AG04449 (cell line): ENCODE results near the gene SCRN2.
A peak's percentile ranks its signal among the peaks of the same experiment; 100 is the strongest.

Source experiments
- CTCF ChIA-PET: fragments of 350-600 bp; formaldehyde crosslinking; extraction: SDS; loops from one replicate; lab custom pipeline; 2021; ENCODE audit warnings: antibody characterized with exemption; lab: Yijun Ruan, JAX
- POLR2A ChIA-PET: fragments of 400-600, 350-600 bp; formaldehyde crosslinking; extraction: SDS; loops from one replicate; lab custom pipeline; 2020; ENCODE audit warnings: antibody characterized with exemption, inconsistent platforms; lab: Yijun Ruan, JAX
- DNase-seq: peaks from one replicate; pipeline ENCODE4 v3.0.0-alpha.2; 2010; ENCODE audit warnings: low read depth, low spot score
- H3K4me3 ChIP-seq: 2 replicates; pipeline ENCODE4 v1.5.1; 2011; ENCODE audit warnings: low read depth, mild to moderate bottlenecking, control low read depth, low read length
- TF ChIP-seq, protein P1 (sequence below): IDR thresholded peaks from one replicate; pipeline ENCODE4 v1.5.1; 2011; ENCODE audit warnings: mild to moderate bottlenecking, moderate library complexity, low read length, control low read depth, inconsistent platforms; ENCODE audit not compliant: insufficient read depth; ENCODE audit errors: missing control alignments

Gene SCRN2

DNA sequence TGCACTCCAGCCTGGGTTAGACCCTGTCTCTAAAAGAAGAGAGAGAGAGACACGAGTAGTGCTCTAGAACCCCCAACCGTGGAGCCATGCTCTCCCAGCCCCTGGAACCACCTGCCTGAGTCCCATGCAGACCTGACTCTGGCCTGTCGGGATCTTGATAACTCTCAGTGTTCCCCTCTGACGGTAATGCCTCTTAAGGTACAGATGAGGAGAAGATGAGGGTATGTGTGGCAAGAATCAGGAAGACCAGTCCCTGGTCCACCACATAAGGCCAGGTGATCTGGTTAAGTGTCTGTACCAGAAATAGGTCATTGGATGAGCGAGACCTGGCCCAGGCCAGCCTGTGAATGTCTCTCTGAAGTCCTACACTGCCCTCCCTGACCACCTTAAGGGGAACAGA, 37.9 kb downstream of the SCRN2 start:
- no peak for DNase-seq
- ChIA-PET POLR2A (no interaction called here), CTCF (interaction anchor here (1.9 to 3.4 kb wide), 4 partner anchors 9 to 106 kb away, joined by 5 to 16 read pairs (median 6); no protein-coding TSS in a partner anchor)
- no peak overlapping the region for H3K4me3 ChIP-seq
- TF ChIP-seq, protein P1, sequence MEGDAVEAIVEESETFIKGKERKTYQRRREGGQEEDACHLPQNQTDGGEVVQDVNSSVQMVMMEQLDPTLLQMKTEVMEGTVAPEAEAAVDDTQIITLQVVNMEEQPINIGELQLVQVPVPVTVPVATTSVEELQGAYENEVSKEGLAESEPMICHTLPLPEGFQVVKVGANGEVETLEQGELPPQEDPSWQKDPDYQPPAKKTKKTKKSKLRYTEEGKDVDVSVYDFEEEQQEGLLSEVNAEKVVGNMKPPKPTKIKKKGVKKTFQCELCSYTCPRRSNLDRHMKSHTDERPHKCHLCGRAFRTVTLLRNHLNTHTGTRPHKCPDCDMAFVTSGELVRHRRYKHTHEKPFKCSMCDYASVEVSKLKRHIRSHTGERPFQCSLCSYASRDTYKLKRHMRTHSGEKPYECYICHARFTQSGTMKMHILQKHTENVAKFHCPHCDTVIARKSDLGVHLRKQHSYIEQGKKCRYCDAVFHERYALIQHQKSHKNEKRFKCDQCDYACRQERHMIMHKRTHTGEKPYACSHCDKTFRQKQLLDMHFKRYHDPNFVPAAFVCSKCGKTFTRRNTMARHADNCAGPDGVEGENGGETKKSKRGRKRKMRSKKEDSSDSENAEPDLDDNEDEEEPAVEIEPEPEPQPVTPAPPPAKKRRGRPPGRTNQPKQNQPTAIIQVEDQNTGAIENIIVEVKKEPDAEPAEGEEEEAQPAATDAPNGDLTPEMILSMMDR: no peak

DNA sequence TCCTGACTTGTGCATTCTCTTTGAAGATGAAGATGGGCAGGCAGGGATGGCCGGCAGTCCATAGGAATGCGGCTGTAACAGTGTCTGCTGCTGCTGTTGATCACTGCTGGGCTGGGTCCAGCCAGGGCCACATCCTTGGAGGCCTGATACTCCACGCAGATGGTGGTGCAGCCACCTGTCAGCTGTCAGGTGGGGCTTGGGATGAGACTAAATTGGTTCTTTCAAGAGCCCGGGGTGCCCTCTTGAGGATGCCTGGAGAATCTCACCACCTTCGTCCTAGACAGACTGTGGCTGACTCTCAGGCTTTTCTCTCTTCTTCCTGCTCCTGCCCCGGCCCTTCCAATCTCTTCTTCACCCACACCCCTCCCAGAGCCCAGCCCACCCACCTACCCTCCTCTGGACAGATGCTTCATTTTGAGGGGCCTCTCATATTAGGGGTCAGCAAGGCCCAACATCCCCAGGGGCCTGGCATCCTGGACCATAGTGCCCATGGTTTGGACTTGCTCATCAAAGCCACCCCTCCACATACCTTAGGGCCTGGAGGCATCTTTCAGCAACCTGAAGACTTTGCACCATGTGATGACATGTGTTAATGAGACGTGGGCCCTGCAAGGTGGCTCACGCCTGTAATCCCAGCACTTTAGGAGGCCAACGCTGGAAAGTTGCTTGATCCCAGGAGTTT, 38.6 kb downstream of the SCRN2 start:
- CTCF ChIA-PET: interaction anchor here (0.7 to 3.4 kb wide), 17 partner anchors 8 to 136 kb away, joined by 3 to 16 read pairs (median 5); no protein-coding TSS in a partner anchor
- H3K4me3 ChIP-seq: no peak overlapping the region
- POLR2A ChIA-PET: no interaction called here
- DNase-seq: no peak
- TF ChIP-seq, protein P1: peak; percentile 69

DNA sequence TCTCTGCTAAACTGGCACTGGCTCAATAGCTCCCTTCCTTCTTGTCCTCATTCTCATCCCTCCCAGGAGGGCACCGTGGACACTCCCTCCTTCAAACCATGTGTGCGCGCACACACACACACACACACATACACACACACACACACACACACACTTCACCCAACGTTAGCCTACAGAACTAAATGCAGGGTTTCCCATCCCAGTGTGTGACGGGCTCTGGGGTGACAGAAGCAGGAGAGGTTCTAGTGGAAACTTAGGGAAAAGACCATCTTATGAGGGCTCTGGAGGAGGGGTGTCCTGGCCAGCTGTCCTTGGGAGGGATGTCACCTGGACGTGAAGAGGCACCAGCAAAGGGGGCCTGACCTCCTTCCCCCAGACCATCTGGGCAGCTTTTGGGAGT, 39.2 kb downstream of the SCRN2 start:
- ChIA-PET CTCF (interaction anchor here (0.7 to 3.4 kb wide), 17 partner anchors 9 to 136 kb away, joined by 3 to 16 read pairs (median 5); no protein-coding TSS in a partner anchor), POLR2A (no interaction called here)
- no peak overlapping the region for H3K4me3 ChIP-seq
- no peak for DNase-seq
- TF ChIP-seq, protein P1: no peak

DNA sequence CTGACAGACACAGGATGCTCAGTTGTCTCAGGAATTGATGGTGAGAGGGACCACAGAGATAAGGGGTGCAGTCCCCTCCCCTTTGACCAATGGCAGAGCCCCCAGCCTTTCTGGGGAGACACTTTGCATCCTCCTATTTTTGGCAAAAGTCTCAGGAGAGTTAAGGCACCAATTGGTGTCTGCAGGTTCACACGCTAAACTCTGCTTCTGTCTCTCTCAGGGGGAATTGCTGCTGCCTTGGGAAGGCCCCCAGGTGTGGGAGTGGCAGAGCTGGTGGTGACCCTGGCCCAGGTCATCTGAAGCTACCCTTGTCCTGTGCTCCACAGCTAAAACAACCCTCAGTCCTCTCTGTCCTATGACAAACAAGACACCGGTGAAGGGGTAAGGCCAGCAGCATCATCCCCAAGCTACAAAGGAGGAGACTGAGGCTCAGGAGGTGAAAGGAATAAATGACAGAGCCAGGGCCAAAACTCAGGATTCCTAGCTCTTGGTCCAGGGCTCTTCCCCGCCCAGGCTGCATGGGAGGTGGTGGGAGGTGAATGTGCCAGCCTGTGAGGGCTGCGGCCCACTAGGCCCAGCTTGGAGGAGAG, 39.8 kb downstream of the SCRN2 start:
- ChIA-PET CTCF (interaction anchor here (0.7 to 3.4 kb wide), 16 partner anchors 9 to 135 kb away, joined by 3 to 16 read pairs (median 4); no protein-coding TSS in a partner anchor), POLR2A (interaction anchor here (0.6 kb wide), 1 partner anchor 156 kb away, joined by 3 read pairs; no protein-coding TSS in a partner anchor)
- no peak for DNase-seq
- H3K4me3 ChIP-seq: no peak overlapping the region
- TF ChIP-seq, protein P1: no peak

DNA sequence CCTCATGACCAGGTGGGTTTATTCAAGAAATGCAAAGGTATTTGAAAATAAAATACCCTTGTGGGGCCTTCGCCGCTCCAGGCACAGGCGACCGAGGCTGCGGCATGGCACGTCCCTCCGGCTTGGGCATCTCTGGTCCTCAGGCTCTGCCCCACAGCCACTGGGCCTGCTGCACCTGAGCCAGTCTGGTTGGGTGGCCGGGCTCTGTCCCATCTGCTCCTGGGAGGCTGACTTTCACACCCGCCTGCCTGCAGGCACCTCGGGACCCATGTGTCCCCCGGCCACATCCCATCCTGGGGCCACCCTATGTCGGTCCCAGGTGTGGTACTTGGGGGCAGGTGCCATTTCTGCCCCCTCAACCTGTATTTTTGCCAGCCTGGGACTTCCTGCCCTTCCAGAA, 40.4 kb downstream of the SCRN2 start:
- DNase-seq: no peak
- H3K4me3 ChIP-seq: no peak overlapping the region
- TF ChIP-seq, protein P1: no peak
- CTCF ChIA-PET: interaction anchor here (1.4 to 3.4 kb wide), 6 partner anchors 8 to 135 kb away, joined by 4 to 16 read pairs (median 6); no protein-coding TSS in a partner anchor
- POLR2A ChIA-PET: interaction anchor here (0.6 kb wide), 1 partner anchor 156 kb away, joined by 3 read pairs; no protein-coding TSS in a partner anchor

DNA sequence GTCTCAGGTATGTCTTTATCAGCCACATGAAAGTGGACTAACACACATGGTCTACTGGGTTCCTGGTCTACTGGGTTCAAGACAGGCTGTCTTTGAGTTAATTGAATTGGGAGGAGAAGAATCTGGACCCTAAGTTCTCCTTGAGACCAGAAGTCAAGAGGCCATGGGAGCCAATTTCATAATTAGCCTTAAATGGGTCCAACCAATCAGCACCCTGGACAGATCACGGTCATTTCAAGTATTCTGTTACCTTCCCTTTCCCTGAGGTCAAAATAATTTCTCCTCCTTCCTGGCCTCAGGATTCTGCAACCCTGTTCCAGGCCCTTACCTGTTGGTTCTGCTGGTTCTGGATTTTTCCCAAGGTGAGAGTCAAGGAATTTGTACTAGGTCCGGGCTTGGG, 43.3 kb downstream of the SCRN2 start:
- TF ChIP-seq, protein P1: no peak
- CTCF ChIA-PET: interaction anchor here (1.1 to 1.6 kb wide), 4 partner anchors 11 to 134 kb away, joined by 3 to 6 read pairs (median 4); no protein-coding TSS in a partner anchor
- DNase-seq: no peak
- H3K4me3 ChIP-seq: no peak overlapping the region
- POLR2A ChIA-PET: interaction anchor here (0.6 kb wide), 1 partner anchor 143 kb away, joined by 5 read pairs; no protein-coding TSS in a partner anchor
